Measurements from ENCODE around the gene SPART.
A peak's percentile ranks its signal among the peaks of the same experiment; 100 is the strongest.

The SPART gene

GRCh38 chr13:36286006-36286405, 60.2 kb downstream of the SPART start:
- H3K27ac ChIP-seq, result no peak overlapping the region
- H3K27me3 ChIP-seq (ENCODE audit: insufficient read depth, low read depth, severe bottlenecking), result no peaks in the 10 kb centered on the region
- no peak for DNase-seq
- H3K4me3 ChIP-seq (ENCODE audit: low read depth, low read length), result no peak overlapping the region
- H3K36me3 ChIP-seq, result no peaks in the 10 kb centered on the region
- H3K9me3 ChIP-seq (ENCODE audit: severe bottlenecking), result peaks cover 5% of the 10 kb centered on the region
- no peak for TF ChIP-seq CTCF (IDR thresholded peaks at IDR 0.05; ENCODE audit: low read depth, low read length)

GRCh38 chr13:36282821-36283432, 63.3 kb downstream of the SPART start:
- no peaks in the 10 kb centered on the region for H3K9me3 ChIP-seq (ENCODE audit: severe bottlenecking)
- peak; percentile 40 for TF ChIP-seq CTCF (IDR thresholded peaks at IDR 0.05; ENCODE audit: low read depth, low read length)
- no peak overlapping the region for H3K4me3 ChIP-seq (ENCODE audit: low read depth, low read length)
- H3K36me3 ChIP-seq, result no peaks in the 10 kb centered on the region
- H3K27ac ChIP-seq, result no peak overlapping the region
- no peak for DNase-seq
- H3K27me3 ChIP-seq (ENCODE audit: insufficient read depth, low read depth, severe bottlenecking), result no peaks in the 10 kb centered on the region

- Histone ChIP-seq H3K27me3 (ENCODE audit: insufficient read depth, low read depth, severe bottlenecking) (no peaks in the 10 kb centered on the region), H3K9me3 (ENCODE audit: severe bottlenecking) (no peaks in the 10 kb centered on the region), H3K27ac (no peak overlapping the region), H3K36me3 (no peaks in the 10 kb centered on the region), H3K4me3 (ENCODE audit: low read depth, low read length) (no peak overlapping the region)
- TF ChIP-seq CTCF (IDR thresholded peaks at IDR 0.05; ENCODE audit: low read depth, low read length), result peak; percentile 33
- DNase-seq, result peak; percentile 24
Observed at GRCh38 chr13:36275190-36276002, 70.8 kb downstream of the SPART start.

- no peak for TF ChIP-seq CTCF (IDR thresholded peaks at IDR 0.05; ENCODE audit: low read depth, low read length)
- H3K27ac ChIP-seq, result no peak overlapping the region
- no peaks in the 10 kb centered on the region for H3K27me3 ChIP-seq (ENCODE audit: insufficient read depth, low read depth, severe bottlenecking)
- no peak for DNase-seq
- no peaks in the 10 kb centered on the region for H3K36me3 ChIP-seq
- no peak overlapping the region for H3K4me3 ChIP-seq (ENCODE audit: low read depth, low read length)
- no peaks in the 10 kb centered on the region for H3K9me3 ChIP-seq (ENCODE audit: severe bottlenecking)
Observed at GRCh38 chr13:36273431-36273830, 72.8 kb downstream of the SPART start.

- Histone ChIP-seq H3K27ac (no peak overlapping the region), H3K9me3 (ENCODE audit: severe bottlenecking) (no peaks in the 10 kb centered on the region), H3K36me3 (no peaks in the 10 kb centered on the region), H3K4me3 (ENCODE audit: low read depth, low read length) (no peak overlapping the region), H3K27me3 (ENCODE audit: insufficient read depth, low read depth, severe bottlenecking) (no peaks in the 10 kb centered on the region)
- DNase-seq, result no peak
- no peak for TF ChIP-seq CTCF (IDR thresholded peaks at IDR 0.05; ENCODE audit: low read depth, low read length)
Observed at GRCh38 chr13:36261976-36262375, 84.2 kb downstream of the SPART start.
